Spinal cord (tissue), 10 donors: ENCODE measurements around the gene ZNF823. TPM values are rescaled to one million over a fixed set of nuclear protein-coding genes. Genes with fewer than 3 reads are reported as not detected.
"Not testable (repeated sequence)": the region's sequence is repeated elsewhere in the genome, so short reads cannot be mapped to it uniquely, and the experiment has no call there.

Source experiments
- DNase-seq, 6 donors: peaks; one replicate each; pipeline versions ENCODE4 v3.0.0 to v3.0.0-alpha.2; 2013 to 2015; ENCODE audit warnings: low spot score in 6 of 6, low read depth in 4 of 6
- H3K27ac ChIP-seq: one replicate; pipeline ENCODE4 v1.5.1; 2013; ENCODE audit warnings: low read depth, low read length, control low read depth
- H3K27me3 ChIP-seq: one replicate; pipeline ENCODE4 v1.6.1; 2013; ENCODE audit warnings: low read length; ENCODE audit not compliant: control insufficient read depth, insufficient read depth
- H3K36me3 ChIP-seq: one replicate; pipeline ENCODE4 v1.6.1; 2013; ENCODE audit warnings: low read length; ENCODE audit not compliant: control insufficient read depth, insufficient read depth
- H3K4me1 ChIP-seq: one replicate; pipeline ENCODE4 v1.6.1; 2013; ENCODE audit warnings: low read length; ENCODE audit not compliant: control insufficient read depth, insufficient read depth
- H3K4me3 ChIP-seq: one replicate; pipeline ENCODE4 v1.5.1; 2013; ENCODE audit warnings: low read depth, low read length, control low read depth
- H3K9me3 ChIP-seq: one replicate; pipeline ENCODE4 v1.6.1; 2013; ENCODE audit warnings: low read length; ENCODE audit not compliant: control insufficient read depth, insufficient read depth
- WGBS: methylation state at CpG from one replicate; pipeline ENCODE4 v1.1.5; 2013; ENCODE audit warnings: missing lambda C conversion rate; ENCODE audit not compliant: insufficient coverage; 5-methylcytosine and 5-hydroxymethylcytosine counted together
- polyA plus RNA-seq, 2 donors: library from polyadenylated mRNA; unstranded; fragments of 120-200 nt; gene quantifications; one replicate each; pipeline ENCODE4 v1.2.1, GENCODE V29; 2013; ENCODE audit not compliant: insufficient read length in 2 of 2
- total RNA-seq, 2 donors: library from RNA; depleted of rRNA in 1 of 2; stranded (reverse); fragments of 120-200 nt in 1 of 2; fragments of >200 nt in 1 of 2; gene quantifications; one replicate each; pipeline versions ENCODE4 v1.2.3 to v1.2.4, GENCODE V29; 2013 to 2014
- donor health status: healthy.

Gene ZNF823
- total and polyA plus RNA-seq, 4 donors: 4.8 to 26.1 (median 10.7) TPM

DNA sequence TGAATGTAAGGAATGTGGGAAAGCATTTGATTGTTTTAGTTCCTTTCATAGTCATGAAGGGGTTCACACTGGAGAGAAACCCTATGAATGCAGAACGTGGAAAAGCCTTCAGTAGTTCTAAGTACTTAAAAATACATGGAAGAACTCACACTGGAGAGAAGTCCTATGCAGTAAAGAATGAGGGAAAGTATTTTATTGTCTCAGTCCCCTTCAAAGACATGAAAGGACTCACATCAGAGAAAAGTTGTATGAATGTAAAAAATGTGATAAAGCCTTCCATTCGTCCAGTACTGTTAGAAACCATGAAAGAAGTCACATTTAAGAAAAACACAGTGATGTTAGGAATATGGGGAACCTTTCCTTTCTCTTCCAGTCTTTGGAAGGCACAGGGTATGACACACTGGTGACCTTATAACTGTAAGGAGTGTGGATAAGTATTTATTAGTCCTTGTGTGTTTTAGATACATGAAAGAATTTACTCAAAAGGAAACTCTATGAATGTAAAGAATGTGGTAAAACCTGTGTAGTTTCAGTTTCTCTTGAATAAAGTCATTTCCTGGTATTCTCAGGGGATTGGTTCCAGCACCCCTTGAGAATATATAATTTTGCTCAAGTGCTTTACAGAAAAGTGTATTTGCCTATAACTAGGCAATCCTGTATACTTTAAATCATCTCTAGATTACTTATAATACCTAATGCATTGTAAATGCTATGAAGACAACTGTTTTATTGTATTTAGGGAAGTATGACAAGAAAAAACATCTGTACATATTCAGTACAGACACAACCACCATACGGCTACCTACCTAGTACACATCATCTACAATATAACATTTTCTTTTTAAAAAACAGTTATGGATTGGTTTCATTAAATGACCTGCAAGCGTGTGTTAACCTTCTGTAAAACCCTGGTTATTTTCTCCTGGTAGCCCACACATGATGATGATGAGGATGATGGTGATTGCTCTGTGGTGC lies 52.8 kb downstream of the ZNF823 start:
- Histone ChIP-seq H3K4me3 (no peak overlapping the region), H3K9me3 (peaks cover 2% of the 10 kb centered on the region), H3K27ac (no peak overlapping the region), H3K27me3 (no peaks in the 10 kb centered on the region), H3K4me1 (no peaks in the 10 kb centered on the region), H3K36me3 (no peaks in the 10 kb centered on the region)
- DNase-seq: no peak
- WGBS: 100% methylated on average over 1 of the region's 4 CpGs

DNA sequence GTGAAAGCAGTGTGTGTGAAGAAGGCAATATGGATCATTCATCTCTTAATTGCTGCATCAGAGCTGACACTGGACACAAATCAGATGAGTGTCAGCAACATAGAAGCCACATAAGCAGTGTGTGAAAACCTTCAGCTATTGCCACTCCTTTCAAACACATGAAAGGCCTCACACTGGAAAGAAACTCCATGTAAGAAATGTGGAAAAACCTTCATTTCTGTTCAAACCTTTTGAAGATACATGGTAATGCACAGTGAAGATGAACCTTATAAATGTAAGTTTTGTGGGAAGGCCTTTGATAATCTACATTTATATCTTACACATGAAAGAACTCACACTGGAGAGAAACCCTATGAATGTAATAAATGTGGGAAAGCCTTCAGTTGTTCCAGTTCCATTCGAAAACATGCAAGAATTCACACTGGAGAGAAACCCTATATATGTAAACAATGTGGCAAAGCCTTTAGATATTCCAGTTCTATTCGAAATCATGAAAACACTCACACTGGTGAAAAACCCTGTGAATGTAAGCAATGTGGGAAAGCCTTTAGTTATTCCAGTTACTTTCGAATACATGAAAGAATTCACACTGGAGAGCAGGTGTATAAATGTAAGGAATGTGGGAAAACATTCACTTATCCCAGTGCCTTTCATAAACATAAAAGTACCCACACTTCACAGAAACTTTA lies 53.6 kb downstream of the ZNF823 start:
- Histone ChIP-seq H3K4me1 (no peaks in the 10 kb centered on the region), H3K9me3 (peaks cover 2% of the 10 kb centered on the region), H3K4me3 (no peak overlapping the region), H3K36me3 (no peaks in the 10 kb centered on the region), H3K27ac (no peak overlapping the region), H3K27me3 (no peaks in the 10 kb centered on the region)
- DNase-seq: no peak
- no CpG with 5 or more reads among the region's 3 CpGs for WGBS

DNA sequence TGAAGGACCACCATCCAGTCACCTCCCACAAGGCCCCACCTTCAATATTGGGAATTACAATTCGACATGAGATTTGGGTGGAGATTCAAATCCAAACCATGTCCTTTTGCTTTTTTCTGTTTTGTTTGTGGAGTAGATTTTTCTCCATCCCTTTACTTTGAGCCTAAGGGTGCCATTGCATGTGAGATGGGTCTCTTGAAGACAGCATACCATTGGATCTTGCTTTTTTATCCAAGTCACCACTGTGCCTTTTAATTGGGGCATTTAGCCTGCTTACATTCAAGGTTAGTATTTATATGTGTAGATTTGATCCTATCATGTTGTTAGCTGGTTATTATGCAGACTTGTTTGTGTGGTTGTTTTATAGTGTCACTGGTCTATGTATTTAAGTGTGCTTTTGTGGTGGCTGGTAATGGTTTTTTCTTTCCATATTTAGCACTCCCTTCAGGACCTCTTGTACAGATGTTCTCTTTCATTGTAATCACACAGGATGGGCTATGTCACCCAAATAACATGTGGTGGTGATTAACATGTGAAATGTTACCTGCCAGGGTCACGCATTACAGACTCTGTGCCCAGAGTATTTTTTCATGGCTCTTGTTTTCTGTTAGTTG lies 58.0 kb downstream of the ZNF823 start:
- Histone ChIP-seq H3K9me3 (peaks cover 3% of the 10 kb centered on the region), H3K36me3 (peaks cover 2% of the 10 kb centered on the region), H3K4me1 (no peaks in the 10 kb centered on the region), H3K27ac (no peak overlapping the region), H3K27me3 (no peaks in the 10 kb centered on the region), H3K4me3 (no peak overlapping the region)
- WGBS: no CpG with 5 or more reads among the region's 2 CpGs
- no peak for DNase-seq

DNA sequence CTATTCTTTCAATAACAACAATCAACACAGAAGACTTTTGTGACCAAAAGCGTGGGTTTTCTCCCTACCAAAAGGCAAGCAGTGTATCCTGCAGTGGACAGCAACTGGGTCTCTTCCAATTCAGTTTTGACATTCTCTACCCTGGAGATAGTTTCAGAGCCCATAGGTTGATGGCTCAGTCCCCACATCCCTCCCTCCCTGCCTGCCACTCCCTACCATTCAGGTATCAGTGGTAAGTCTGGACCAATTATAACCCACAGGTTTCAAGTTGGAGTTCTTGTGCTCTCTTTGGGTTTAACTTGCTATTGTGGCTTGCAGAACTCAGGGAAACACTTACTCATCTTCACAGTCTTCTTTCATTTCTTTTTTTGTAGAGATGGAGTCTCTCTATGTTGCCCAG lies 60.2 kb downstream of the ZNF823 start:
- no peak overlapping the region for H3K27ac ChIP-seq
- no peak for DNase-seq
- peaks cover 9% of the 10 kb centered on the region for H3K4me1 ChIP-seq
- H3K27me3 ChIP-seq: no peaks in the 10 kb centered on the region
- H3K9me3 ChIP-seq: peaks cover 2% of the 10 kb centered on the region
- peaks cover 2% of the 10 kb centered on the region for H3K36me3 ChIP-seq
- 100% methylated on average over 1 of the region's 1 CpG for WGBS
- H3K4me3 ChIP-seq: no peak overlapping the region

DNA sequence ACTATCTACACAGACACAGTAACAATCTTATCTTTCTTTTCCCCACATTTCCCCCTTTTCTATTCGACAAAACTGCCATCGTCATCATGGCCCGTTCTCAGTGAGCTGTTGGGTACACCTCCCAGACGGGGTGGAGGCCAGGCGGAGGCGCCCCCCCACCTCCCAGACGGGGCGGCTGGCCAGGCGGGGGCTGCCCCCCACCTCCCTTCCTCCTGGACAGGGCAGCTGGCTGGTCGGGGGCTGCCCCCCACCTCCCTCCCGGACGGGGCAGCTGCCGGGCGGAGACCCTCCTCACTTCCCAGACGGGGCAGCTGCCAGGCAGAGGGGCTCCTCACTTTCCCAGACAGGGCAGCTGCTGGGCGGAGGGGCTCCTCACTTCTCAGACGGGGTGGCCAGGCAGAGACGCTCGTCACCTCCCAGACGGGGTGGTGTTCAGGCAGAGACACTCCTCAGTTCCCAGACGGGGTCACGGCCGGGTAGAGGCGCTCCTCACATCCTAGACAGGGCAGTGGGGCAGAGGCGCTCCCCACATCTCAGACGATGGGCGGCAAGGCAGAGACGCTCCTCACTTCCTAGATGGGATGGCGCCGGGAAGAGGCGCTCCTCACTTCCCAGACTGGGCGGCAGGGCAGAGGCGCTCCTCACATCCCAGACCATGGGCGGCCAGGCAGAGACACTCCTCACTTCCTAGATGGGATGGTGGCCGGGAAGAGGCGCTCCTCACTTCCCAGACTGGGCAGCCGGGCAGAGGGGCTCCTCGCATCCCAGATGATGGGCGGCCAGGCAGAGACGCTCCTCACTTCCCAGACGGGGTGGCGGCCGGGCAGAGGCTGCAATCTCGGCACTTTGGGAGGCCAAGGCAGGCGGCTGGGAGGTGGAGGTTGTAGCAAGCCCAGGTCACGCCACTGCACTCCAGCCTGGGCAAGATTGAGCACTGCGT lies 61.8 kb downstream of the ZNF823 start:
- peaks cover 10% of the 10 kb centered on the region for H3K4me1 ChIP-seq
- not testable (repeated sequence) for H3K27me3 ChIP-seq, H3K27ac ChIP-seq, H3K36me3 ChIP-seq, H3K9me3 ChIP-seq, H3K4me3 ChIP-seq, DNase-seq
- WGBS: 97% methylated on average over 22 of the region's 47 CpGs

DNA sequence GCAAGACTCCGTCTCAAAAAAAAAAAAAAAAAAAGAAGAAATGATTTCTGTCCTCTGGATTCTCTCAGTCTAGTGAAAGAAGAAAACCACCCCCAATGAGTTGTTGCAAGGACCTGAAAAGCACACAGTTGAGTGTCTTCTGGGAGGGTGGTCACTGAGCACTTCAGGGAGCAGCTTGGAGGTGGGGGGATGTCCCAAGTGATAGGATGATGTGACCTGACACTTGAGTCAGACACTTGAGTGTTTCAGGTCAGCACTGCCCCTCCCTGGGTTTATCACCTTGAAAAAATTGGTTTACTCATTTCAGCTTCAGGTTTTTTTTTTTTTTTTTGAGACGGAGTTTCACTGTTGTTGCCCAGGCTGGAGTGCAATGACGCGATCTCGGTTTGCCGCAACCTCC lies 63.2 kb downstream of the ZNF823 start:
- no peak overlapping the region for H3K27ac ChIP-seq
- no peak overlapping the region for H3K4me3 ChIP-seq
- H3K27me3 ChIP-seq: no peaks in the 10 kb centered on the region
- WGBS: 97% methylated on average over 5 of the region's 6 CpGs
- DNase-seq: no peak
- peaks cover 2% of the 10 kb centered on the region for H3K9me3 ChIP-seq
- peaks cover 10% of the 10 kb centered on the region for H3K4me1 ChIP-seq
- peaks cover 2% of the 10 kb centered on the region for H3K36me3 ChIP-seq

DNA sequence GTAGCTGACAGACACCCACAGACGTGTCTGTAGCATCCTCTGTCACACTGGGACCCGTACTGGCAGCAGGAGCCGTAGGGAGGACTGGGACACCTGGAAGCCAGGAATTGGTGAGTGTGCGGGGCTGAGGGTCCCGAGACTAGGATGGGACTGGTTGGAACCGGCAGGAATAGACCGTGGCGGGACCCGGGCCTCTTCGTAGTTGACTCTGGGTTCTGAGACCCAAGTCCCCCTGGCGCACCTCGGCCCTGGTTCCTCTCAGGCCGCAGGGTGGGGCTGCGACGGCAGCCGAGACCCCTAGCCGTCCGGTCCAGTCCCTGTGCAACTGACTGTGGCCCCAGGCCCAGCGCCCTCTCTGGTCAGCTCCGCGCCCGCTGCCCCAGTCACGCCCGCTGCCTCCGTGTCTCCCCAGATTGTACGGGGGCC lies 64.7 kb downstream of the ZNF823 start:
- H3K36me3 ChIP-seq: peaks cover 2% of the 10 kb centered on the region
- H3K4me1 ChIP-seq: peaks cover 10% of the 10 kb centered on the region
- 14% methylated on average over 24 of the region's 26 CpGs for WGBS
- no peaks in the 10 kb centered on the region for H3K9me3 ChIP-seq
- no peak for DNase-seq
- H3K27me3 ChIP-seq: no peaks in the 10 kb centered on the region
- peak overlapping the region; percentile 68 for H3K4me3 ChIP-seq
- H3K27ac ChIP-seq: no peak overlapping the region

DNA sequence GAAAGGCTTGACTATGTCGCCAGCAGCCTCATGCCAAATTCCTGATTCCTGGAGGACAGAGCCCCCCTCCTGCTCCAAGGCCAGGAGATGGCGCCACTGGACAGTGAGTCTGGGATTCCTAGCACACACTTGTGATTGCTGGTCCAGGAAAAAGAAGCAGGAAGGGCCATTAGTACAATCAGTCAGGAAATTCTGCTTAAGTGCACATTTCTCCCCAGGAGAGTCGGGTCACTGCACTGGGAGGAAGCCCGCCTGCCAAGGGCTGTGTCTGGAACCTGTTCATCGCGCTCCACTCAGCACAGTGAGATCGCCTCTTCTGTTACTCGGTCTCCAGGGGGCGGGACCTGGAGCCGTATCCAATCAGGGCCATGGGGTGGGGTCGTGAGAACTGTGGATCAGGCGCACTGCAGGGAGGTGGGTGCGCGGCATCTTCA lies 65.1 kb downstream of the ZNF823 start:
- H3K27ac ChIP-seq: peak overlapping the region; percentile 71
- peak overlapping the region; percentile 68 for H3K4me3 ChIP-seq
- peaks cover 10% of the 10 kb centered on the region for H3K4me1 ChIP-seq
- no peaks in the 10 kb centered on the region for H3K27me3 ChIP-seq
- H3K9me3 ChIP-seq: no peaks in the 10 kb centered on the region
- peaks cover 2% of the 10 kb centered on the region for H3K36me3 ChIP-seq
- DNase-seq: peak; percentile 52 to 94 (median 68)
- 4% methylated on average over 8 of the region's 14 CpGs for WGBS
